OCI-LY3 (cell line): ENCODE data around the gene SCART1.
"Not testable (repeated sequence)": the region's sequence is repeated elsewhere in the genome, so short reads cannot be mapped to it uniquely, and the experiment has no call there.

Experiments used
- EZH2phosphoT487 ChIP-seq: fragments of 200-600 bp; shearing (Covaris generic); IDR thresholded peaks from 2 replicates; pipeline ENCODE4 v1.6.1; 2018; ENCODE audit warnings: antibody characterized with exemption, mixed run types, low read depth
- TF ChIP-seq, protein P1 (sequence below): fragments of 200-600, 300-600 bp; sonication (generic); IDR thresholded peaks from 2 replicates; pipeline ENCODE4 v1.5.1; 2014; ENCODE audit warnings: antibody characterized with exemption, low read length, low read depth

DNA sequence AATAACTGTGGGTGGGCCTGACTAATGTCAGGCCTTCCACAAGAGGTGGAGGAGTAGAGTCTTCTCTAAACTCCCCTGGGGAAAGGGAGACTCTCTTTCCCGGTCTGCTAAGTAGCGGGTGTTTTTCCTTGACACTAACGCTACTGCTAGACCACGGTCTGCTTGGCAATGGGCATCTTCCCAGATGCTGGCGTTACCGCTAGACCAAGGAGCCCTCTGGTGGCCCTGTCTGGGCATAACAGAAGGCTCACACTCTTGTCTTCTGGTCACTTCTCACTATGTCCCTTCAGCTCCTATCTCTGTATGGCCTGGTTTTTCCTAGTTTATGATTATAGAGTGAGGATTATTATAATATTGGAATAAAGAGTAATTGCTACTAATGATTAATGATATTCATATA is 43.6 kb downstream of the SCART1 start:
- TF ChIP-seq, protein P1, sequence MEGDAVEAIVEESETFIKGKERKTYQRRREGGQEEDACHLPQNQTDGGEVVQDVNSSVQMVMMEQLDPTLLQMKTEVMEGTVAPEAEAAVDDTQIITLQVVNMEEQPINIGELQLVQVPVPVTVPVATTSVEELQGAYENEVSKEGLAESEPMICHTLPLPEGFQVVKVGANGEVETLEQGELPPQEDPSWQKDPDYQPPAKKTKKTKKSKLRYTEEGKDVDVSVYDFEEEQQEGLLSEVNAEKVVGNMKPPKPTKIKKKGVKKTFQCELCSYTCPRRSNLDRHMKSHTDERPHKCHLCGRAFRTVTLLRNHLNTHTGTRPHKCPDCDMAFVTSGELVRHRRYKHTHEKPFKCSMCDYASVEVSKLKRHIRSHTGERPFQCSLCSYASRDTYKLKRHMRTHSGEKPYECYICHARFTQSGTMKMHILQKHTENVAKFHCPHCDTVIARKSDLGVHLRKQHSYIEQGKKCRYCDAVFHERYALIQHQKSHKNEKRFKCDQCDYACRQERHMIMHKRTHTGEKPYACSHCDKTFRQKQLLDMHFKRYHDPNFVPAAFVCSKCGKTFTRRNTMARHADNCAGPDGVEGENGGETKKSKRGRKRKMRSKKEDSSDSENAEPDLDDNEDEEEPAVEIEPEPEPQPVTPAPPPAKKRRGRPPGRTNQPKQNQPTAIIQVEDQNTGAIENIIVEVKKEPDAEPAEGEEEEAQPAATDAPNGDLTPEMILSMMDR = peak; percentile 28
- not testable (repeated sequence) for TF ChIP-seq EZH2phosphoT487
